GM21447 (cell line): ENCODE measurements around the gene GSTM5.
"Not testable (repeated sequence)": the region's sequence is repeated elsewhere in the genome, so short reads cannot be mapped to it uniquely, and the experiment has no call there.

Experiments used
- ATAC-seq: cut with Tn5 transposase; IDR thresholded peaks from one replicate; pipeline ENCODE4 v1.9.1; 2021; ENCODE audit not compliant: unreplicated experiment

GSTM5 gene

DNA sequence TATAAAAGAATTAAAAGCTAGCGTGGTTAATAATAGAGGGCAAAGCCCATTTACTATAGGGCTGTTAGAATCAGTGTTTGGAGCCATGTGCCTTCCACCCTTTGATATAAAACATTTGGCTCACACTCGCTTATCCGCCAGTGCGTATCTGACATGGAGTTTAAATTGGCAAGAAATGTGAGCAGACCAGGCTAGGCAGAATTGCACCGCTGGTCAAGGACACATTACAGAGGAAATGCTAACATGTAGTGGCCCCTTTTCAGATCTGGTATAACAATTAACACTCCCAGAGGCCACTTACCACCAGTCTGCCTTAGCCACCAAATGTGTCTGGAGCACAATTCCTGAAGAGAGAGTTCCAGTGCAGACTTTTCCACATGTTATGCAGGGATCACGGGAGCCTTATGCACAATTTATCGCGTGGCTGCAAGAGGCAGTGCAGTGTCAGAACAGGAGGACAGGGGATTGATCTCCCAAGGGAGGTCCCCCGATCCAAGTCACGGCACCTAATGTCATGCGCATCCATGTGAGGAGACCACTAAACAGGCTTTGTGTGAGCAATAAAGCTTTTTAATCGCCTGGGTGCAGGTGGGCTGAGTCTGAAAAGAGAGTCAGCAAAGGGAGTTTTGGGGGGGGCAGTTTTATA lies 14.8 kb downstream of the GSTM5 start:
- ATAC-seq: no peak

DNA sequence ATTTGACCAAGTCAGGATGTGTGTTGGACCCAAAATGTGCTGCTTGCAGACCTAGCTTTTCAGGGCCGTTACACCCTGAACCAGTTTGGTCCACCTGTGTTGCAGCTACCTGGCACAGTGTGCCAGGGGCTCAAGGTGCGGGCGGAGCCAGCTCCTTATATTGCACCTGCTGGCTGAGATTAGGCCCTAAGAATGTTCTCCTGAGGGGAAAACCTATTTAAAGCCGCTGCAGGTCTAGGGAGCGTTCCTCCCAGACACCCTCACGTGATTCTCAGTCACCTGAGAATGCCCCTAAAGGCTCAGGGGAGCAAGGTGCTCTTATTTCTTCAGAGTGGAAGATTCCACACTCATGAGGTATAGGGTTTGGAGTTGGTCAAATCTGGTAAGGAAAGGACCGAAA lies 16.8 kb downstream of the GSTM5 start:
- ATAC-seq: no peak

DNA sequence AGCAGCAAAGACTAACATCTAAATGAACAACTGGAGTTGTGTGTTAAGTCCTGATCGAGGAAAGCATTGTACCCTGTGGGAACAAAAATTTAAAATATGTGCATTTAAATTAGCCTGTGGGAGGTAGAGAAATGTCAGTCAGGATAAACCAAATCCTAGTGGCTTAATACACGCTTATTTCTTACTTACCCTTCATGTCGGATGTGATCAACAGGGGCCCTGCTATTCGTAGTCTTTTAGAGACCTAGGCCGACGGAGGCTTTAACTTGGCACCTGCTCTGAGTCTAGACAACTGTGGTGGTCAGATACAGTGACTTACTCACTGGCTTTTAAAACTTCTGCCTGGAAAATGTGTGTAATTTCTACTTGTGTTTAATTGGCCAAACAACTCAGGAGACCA lies 18.6 kb downstream of the GSTM5 start:
- no peak for ATAC-seq

DNA sequence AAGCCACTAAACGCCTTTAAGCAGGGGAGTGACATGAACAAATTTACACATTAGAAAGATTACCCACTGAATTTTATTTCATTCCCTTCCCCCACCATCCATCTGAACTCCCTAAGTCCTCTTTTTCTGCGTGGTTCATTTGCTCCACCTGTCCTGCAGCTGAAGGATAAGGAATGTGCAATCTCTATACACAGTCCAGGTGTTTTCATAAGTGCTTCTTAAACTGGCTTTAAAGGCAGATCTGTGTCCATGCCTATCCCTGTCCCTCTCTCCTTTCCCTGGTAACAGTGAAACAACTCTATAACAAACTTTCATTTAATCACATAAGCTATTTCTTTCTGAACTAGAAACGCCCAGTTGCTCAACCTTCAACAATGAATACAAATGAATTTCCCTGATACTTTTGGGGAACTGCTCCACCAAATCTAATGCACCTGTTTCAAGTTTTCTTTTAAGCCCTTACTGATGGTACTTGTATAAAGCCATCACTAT lies 20.4 kb downstream of the GSTM5 start:
- no peak for ATAC-seq

DNA sequence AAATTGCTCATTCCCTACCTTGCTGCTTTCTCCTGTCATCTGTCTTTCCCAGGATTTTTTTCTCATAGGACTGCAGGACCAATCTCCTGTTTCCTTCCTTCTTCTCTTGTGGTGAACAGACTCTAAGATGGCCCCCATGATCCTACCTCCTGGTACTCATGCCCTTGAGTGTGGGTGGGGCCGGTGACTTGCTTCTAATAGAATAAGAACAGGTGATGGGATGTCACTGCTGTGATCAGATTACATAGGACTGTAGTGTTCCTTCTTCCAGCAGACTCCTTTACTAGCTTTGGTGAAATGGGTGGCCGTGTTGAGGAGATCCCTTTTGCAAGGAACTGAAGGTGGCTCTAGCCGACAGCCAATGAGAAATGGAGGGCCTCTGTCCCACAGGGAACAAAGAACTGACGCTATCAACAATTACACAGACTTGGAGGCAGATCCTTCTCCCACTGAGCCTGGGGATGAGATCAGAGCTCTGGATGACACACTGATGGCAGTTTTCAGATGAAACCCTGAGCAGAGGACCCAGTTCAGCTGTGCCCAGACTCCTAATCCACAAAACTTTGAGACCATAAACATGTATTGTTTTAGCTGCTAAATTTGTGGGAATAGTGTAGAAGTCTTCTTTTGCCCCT lies 21.3 kb downstream of the GSTM5 start:
- no peak for ATAC-seq

DNA sequence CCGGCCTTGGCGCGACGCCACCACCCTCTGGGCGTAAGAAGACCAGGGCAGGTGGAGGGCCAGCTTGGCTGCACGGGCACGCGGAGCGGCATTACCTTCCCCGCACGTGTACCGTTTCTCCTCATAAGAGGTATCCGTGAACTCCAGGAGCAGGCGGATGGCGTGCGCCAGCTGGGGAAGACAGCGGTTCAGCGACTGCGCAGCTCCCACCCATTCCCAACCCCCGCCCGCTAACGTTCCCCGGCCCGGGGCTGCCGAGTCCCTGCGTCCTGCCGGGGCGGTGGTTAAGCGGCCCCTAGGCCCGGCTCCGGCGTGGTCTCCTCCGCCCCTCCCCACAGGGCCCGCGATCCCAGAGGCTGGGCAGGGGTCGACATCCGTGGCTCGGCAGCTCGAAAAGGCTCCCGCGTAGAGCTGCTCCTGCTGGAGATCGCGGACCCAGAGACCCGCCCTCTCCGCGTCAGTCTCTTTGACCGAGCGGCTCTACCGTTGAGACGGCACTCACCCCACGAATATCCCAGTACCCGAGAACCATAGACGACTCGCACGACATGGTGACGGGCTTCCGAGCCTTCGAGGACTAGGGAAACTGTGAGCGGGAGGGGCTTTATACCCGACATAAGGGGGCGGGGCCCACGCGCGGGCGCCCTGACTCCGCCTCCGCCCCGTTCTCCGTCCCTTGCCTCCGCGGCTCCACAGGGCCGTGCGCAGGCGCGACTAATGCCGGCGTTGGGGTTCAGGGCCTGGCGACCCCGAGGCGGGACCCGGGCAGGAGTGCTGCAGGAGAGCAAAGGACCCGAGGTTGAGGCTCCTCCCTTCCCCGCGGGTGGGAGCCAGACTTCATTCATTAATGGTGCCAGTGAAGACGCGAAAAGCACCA lies 27.9 kb downstream of the GSTM5 start:
- no peak for ATAC-seq

DNA sequence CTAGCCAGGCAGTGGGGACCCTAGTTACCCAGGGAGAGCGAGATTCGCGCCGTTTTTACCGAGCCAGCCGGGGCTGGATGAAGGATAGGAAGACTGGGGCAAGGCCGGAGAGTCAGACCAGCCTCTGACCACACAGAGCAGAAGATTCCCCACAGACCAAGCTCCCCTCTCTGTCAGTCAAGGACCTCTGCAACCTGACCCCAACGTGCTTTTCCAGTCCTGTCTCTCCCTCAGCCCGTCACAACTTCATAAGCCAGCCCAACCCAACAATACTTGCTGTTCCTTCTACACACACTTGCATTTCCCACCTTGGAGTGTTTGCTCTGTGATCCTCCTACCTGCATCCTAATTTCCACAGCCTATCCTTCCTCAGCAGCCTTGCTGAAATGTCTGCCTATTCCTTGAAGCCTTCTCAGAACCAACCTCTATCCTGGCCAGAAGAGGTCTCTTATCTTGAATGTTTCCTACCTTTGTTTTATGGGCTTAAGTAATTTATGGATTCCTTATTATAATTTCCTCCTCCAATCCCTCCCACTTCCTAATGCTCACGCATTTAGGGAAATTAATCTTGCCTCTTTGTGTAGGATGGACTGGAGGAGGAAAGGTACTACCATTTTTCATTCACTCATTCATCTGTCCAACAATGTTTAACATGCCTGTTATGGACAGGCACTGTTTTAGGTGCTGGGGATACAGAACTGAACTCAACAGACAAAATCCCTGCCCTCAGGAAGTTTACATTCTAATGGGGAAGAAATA lies 28.7 kb downstream of the GSTM5 start, which contains the start of gene GSTM3:
Gene GSTM3, minus strand, starts transcription at position 424 of the 759 bp plus-strand sequence. CDS start 751 bp downstream, outside the sequence.
- no peak for ATAC-seq

DNA sequence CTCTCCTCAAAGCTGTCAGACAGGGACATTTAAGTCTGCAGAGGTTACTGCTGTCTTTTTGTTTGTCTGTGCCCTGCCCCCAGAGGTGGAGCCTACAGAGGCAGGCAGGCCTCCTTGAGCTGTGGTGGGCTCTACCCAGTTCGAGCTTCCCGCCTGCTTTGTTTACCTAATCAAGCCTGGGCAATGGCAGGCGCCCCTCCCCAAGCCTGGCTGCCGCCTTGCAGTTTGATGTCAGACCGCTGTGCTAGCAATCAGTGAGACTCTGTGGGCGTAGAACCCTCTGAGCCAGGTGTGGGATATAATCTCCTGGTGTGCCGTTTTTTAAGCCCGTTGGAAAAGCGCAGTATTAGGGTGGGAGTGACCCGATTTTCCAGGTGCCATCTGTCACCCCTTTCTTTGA lies 36.3 kb downstream of the GSTM5 start:
- ATAC-seq: not testable (repeated sequence)

DNA sequence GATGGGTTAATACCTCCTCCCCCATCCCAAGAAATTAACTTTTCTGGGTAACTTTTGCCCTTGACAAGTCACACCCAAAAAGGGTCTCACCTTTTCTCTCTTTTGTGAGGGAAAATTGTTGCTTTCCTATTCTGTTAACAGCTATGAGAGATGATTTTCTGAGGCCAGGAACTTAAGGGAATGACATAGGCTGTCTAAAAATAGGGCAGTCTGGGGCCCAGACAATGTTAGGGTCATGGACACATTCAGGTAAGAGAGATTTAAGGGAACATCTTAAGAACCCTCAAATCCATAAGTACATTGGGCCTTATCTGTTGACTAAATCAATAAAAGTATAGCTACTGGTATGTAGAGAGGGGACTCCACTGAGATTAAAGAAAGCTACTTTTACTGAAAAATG lies 37.2 kb downstream of the GSTM5 start:
- ATAC-seq: no peak

DNA sequence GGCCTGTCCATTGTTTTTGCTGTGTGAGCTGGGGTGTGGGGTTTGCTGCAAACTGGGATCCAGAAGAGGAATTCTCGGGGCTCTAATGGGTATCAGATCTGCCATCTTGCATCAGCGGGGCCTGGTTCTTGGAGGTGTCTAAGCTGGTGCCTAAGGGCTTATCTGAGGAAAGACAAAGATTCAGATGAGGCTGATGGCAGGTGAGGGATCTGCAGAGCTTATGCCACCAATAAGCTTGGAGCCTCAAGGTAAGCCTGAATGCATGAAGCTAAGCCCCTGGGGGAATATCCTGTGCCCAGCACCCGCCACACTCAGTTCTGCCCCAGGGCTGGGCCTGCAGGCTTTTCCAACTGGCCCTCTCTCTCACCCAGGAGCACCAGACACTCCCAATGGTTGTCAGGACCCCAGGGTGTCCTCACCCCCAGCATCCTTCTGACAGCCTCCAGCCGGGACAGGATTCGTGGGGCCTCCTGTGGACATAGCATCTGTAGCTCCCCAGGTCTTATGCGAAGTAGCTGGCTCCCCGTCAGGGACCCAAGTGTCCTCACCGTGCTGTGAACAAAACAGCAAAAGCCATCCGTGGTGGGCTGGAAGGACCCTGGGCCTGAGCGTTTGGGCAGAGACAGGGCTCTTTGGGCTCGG lies 38.3 kb downstream of the GSTM5 start:
- ATAC-seq: no peak

DNA sequence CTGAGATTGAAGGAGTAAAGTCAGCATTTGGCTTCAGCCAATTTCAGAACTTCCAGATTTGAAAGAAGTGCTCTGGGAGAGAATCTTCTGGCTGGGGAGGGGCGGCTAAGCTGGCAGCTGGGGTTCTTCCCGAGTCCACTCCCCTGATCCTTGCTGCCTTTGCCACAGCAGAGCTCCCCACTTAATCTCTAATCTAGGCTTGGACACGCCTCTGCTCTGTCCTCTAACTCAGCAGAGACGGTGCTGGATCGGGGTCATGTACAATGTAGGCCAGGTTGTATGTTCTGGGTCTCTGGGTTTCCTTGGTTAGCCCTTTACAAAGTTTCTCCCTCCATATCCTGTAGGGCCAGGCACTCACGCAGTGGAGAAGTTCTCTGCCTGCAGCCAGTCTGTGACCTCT lies 38.9 kb downstream of the GSTM5 start:
- ATAC-seq: no peak

DNA sequence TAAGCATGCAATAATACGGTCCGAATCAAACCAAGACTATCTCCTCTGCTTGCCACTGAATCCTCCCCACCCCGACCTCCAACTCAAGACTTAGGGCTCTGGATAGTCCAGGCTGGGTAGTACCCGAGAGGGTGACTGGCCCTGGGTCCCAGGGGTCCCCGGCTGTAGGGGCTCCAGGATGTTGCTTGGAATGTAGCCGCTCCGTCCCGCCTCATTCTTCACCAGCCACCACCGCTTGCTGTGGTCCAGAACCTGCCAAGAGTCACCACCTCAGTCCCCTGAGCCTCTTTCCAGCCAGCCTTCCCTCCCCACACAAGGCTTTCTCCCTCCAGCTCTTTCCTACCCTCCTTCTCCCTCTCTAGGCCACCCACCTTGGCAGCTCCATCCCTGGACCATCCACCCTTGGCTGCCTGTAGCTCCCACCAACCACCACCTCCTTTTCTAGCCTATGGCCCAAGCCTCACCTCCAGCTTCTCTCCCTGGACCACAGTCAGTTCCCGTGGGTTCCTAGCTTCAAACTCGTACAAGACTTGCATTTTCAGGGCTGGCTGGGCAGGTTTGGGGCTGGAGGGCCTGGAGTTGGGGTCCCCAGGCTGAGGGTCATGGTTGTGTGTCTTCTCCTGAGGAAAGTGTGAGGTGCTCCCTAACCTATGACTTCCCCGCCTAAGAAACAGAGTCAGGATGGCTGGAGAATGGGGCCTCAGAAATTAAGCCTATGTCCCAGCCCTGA lies 39.6 kb downstream of the GSTM5 start:
- no peak for ATAC-seq

DNA sequence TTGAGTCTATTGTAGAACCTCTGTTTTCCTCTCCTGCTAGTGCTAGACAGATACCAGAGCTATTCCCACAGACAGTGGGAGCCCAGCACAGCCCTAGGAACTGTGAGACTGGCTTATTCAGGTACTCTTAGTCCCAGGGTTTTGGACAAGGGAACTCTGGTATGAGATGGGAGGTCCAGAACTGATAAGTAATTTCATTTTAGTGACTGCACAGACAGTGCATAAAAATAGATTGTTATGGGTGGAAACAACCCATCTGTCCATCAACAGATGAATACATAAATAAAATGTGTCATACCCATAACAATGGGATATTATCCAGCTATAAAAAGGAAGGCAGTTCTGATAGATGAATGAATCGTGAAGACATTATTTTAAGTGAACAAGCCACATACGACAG lies 42.7 kb downstream of the GSTM5 start:
- ATAC-seq: no peak

DNA sequence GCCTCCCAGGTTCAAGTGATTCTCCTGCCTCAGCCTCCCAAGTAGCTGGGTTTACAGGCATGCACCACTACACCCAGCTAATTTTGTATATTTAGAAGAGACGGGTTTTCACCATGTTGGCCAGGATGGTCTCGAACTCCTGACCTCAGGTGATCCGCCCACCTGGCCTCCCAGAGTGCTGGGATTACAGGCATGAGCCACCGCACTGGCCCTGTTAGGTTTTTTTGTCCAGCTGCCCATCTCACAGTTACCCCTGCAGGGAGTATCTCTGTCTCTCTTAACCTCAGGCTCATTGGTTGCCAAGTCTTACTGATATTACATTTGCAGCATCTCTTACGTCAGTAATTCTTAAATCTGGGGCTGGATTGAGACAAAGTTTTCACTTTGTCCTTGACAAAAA lies 44.3 kb downstream of the GSTM5 start:
- not testable (repeated sequence) for ATAC-seq

DNA sequence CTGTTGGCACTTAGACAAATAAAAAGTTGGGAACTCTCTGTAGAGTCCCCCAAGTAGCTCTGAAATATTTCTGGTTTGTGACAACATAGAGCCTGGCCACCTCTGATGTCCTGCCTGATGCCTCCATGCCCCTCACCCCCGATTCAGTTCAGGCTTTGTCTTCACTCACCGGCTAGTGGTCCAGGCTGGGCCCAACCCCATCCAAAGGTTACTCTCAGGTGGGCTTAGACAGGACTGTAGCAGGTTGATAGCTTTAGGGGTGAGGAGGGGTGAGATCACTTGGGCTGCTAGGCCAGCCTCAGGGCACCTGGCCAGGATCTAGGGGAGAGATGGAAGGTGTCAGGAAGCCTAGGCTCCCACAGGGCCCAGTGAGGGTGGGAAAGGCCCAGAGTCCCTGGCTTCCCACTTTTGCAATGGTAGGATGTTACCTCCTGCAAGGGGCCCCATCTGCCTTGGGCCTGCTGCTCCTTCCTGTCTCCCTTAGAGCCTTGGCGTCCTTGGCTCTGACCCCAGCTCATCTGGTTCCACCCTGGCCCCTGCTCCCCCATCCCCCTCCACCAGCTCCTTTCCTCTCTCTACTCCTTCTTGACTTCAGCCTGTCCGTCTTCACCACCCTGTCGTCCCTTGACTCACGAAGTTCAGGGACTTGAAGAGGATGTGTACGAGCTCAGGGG lies 44.9 kb downstream of the GSTM5 start:
- no peak for ATAC-seq

DNA sequence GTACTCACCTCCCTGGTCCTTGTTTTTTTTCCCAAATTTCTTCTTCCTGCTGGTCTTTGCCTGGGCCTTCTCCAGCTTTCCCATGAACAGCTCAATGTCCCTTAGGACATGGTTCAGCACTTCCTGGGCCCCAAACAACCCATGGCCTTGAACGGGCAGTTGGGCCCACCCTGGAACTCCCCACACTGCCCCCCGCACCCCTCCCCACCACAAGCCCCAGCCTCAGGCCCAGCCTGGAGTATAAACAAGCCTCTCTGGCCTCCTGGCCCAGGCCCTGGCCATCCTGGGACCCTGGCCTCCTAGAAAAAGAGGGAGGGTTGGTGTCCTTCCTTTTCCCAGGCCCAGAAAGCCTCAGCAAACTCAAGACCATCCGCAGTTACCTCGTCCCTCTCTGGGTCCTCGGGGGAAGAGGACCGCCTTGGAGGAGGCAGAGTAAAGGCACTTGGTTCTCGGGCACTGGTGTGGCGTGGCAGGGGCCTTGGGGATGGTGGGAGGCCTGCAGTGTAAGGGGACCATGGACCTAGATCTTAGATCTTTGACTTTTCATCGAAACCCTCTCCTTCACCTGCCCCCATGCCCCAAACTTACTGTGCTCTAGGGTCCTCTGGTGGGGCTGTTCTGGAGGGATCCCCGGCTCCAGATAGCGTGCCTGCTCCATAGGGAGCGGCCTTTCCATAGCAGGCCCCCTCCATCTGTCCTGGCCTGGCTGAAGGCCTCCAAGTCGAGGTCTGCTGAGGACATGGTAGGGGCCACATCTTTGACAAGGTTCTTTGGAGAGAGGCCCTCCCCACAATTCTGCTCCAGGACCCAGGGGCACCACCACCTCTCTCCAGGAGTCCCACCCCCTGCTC lies 46.1 kb downstream of the GSTM5 start:
- ATAC-seq: no peak

DNA sequence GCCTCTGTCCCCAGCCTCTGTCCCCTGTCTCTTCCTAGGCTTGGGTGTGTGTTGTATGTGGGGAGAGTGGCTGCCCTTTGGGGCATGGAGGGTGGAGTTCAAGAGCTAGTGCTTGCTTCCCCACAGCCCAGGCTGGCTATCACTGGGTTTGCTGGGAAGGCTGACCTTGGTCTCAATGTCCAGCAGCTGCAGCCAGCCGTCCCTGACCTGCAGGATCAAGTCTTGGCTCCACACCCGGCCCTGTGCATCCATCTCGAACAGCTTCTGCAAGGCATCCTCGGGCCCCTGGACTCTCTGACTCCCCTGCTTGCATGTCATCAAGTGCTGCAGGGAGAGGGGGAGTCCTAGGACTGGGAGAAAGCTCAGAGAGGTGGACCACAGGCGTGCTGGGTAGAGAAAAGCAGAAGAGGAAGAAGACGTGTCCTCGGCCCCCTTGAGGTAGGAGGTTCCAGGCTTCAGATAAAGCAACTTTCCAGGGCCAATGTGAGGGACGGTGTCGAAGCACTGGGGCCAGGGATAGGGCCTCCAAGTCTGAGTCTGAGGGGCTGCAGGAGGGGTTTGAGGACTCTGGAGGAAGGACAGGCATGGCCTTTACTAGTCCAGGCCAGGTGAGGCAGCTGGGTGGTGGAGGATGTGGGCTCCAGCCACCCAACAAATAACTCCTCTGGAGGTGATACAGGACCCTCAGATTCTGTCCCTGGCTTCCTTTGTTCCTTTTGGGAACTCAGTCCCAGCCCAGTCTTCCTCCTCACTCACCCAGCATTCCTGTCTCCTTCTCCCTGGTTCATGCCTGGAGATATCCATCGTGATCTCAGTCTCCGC lies 47.7 kb downstream of the GSTM5 start:
- no peak for ATAC-seq
